Measurements from ENCODE around the gene GMNC.
"Not testable (repeated sequence)": the region's sequence is repeated elsewhere in the genome, so short reads cannot be mapped to it uniquely, and the experiment has no call there.

GMNC gene

DNA sequence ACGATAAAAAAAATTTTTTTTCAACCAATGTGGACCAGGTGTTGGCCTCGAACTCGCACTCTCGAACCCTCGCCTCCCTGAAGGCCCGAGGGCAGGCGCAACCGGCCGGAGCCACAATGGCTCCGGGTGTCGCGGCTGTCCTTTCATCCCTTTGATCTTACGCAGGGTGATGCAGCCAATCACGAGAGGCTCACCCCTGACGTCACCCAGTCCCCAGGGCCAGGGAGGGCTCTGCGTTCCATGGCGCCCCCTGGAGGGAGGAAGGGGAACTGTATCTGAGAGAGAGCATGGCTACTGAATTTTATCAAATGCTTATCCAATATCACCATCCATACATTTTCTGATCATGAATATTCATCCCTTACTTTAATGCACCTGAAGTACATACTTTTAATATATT is 15.4 kb upstream of the GMNC start:
- H3K27ac ChIP-seq (ENCODE audit: insufficient read depth, low read depth, low read length, poor library complexity, severe bottlenecking) = no peak overlapping the region
- 91 to 96% methylated on average over 15 to 17 of the region's 17 CpGs for WGBS, 2 experiments
- no peaks in the 10 kb centered on the region for H3K27me3 ChIP-seq (ENCODE audit: control insufficient read depth, insufficient read depth, low read length, poor library complexity, severe bottlenecking)
- no peak overlapping the region for H3K4me3 ChIP-seq (ENCODE audit: insufficient read depth, low read depth, low read length)
- no peaks in the 10 kb centered on the region for H3K36me3 ChIP-seq (ENCODE audit: control insufficient read depth, insufficient read depth, low read length)
- H3K9me3 ChIP-seq (ENCODE audit: control insufficient read depth, low read length) = no peaks in the 10 kb centered on the region
- H3K4me1 ChIP-seq (ENCODE audit: control insufficient read depth, insufficient read depth, low read length) = no peaks in the 10 kb centered on the region

DNA sequence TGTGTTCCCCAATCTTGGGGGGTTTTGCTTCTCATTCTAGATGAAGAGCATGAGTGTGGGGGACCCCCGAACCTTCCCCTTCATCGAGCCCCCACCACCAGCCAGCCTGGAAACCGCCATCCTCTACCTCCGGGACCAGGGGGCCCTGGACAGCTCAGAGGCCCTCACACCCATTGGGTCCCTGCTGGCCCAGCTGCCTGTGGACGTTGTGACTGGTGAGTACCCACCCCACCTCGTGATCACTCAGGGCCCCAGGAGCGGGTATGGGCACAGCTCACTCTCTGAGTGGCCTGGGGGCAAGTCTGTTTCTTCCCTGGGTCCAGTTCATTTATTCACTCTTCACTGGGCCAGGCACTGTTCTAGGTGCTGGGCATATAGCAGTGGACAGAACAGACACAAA is 13.9 kb upstream of the GMNC start:
- WGBS, 2 experiments = 86 to 93% methylated on average over 2 to 4 of the region's 7 CpGs
- H3K27me3 ChIP-seq (ENCODE audit: control insufficient read depth, insufficient read depth, low read length, poor library complexity, severe bottlenecking); H3K4me1 ChIP-seq (ENCODE audit: control insufficient read depth, insufficient read depth, low read length); H3K27ac ChIP-seq (ENCODE audit: insufficient read depth, low read depth, low read length, poor library complexity, severe bottlenecking); H3K9me3 ChIP-seq (ENCODE audit: control insufficient read depth, low read length); H3K4me3 ChIP-seq (ENCODE audit: insufficient read depth, low read depth, low read length); H3K36me3 ChIP-seq (ENCODE audit: control insufficient read depth, insufficient read depth, low read length): not testable (repeated sequence)

DNA sequence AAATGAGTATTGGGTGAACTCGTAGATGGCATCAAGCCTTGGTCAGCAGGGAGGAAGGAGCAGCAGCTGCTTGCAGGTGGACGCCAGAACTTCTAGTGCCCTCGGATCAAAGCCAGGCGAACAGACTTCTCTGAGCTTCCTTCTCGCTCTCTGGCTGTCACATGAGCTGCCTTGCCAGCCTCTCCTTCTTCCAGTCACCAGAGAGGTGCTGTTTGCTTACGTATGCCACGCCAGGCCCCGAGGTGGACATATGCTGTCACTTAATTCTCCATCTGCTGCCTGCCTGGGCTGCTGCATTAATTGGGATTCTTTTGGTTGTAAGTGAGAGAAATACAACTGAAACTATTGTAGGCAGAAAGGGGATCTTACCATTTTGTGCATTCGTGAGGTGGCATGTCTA is 12.6 kb upstream of the GMNC start:
- H3K4me3 ChIP-seq (ENCODE audit: insufficient read depth, low read depth, low read length); H3K27me3 ChIP-seq (ENCODE audit: control insufficient read depth, insufficient read depth, low read length, poor library complexity, severe bottlenecking); H3K4me1 ChIP-seq (ENCODE audit: control insufficient read depth, insufficient read depth, low read length); H3K9me3 ChIP-seq (ENCODE audit: control insufficient read depth, low read length); H3K27ac ChIP-seq (ENCODE audit: insufficient read depth, low read depth, low read length, poor library complexity, severe bottlenecking); H3K36me3 ChIP-seq (ENCODE audit: control insufficient read depth, insufficient read depth, low read length): not testable (repeated sequence)
- WGBS, 2 experiments = 96% methylated on average over 8 to 9 of the region's 9 CpGs

DNA sequence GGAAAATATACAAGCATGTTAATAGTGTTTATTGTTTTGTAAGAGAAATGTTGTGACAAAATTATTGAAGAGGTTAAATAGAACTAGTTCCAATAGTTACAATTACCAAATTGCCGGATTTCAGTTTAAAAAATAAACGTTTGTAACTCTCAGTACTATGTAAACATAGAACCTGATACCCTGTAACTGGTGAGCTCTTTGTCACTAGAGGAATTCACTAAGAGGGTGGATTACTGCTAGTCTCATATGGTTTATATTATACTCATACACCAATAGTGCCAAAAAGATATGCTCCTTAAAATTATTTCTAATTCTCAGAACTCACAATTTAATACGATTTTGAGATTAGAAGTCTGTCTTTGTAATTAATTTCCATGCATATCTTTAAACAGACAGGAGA is 7.6 kb upstream of the GMNC start:
- no peaks in the 10 kb centered on the region for H3K9me3 ChIP-seq (ENCODE audit: control insufficient read depth, low read length)
- no peak overlapping the region for H3K27ac ChIP-seq (ENCODE audit: insufficient read depth, low read depth, low read length, poor library complexity, severe bottlenecking)
- H3K4me3 ChIP-seq (ENCODE audit: insufficient read depth, low read depth, low read length) = no peak overlapping the region
- no peaks in the 10 kb centered on the region for H3K4me1 ChIP-seq (ENCODE audit: control insufficient read depth, insufficient read depth, low read length)
- no peaks in the 10 kb centered on the region for H3K36me3 ChIP-seq (ENCODE audit: control insufficient read depth, insufficient read depth, low read length)
- peaks cover 7% of the 10 kb centered on the region for H3K27me3 ChIP-seq (ENCODE audit: control insufficient read depth, insufficient read depth, low read length, poor library complexity, severe bottlenecking)
- WGBS, 2 experiments = 73 to 100% methylated on average over 2 to 3 of the region's 3 CpGs

DNA sequence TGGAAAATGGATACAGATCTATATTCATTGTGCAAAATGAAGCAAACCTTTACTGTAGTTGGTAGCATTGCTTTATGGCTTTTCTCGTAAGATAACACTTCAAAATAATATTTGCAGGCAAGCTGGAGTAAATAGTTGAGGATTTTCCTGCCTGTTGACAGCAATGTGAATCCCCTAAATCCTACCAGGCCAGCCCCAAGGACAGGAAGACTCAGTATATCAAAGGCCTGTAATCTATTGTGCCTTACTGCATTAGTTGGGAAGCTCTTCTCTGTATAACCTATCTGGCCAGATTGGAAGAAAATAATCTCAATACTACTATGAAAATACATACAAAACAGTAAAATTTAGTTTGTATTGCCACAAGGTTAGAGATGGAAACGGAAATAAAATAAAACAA is 4.6 kb upstream of the GMNC start:
- WGBS, 2 experiments = 93 to 100% methylated on average over 2 of the region's 2 CpGs
- no peaks in the 10 kb centered on the region for H3K36me3 ChIP-seq (ENCODE audit: control insufficient read depth, insufficient read depth, low read length)
- no peaks in the 10 kb centered on the region for H3K9me3 ChIP-seq (ENCODE audit: control insufficient read depth, low read length)
- peaks cover 38% of the 10 kb centered on the region for H3K27me3 ChIP-seq (ENCODE audit: control insufficient read depth, insufficient read depth, low read length, poor library complexity, severe bottlenecking)
- H3K4me1 ChIP-seq (ENCODE audit: control insufficient read depth, insufficient read depth, low read length) = no peaks in the 10 kb centered on the region
- H3K27ac ChIP-seq (ENCODE audit: insufficient read depth, low read depth, low read length, poor library complexity, severe bottlenecking) = no peak overlapping the region
- no peak overlapping the region for H3K4me3 ChIP-seq (ENCODE audit: insufficient read depth, low read depth, low read length)

DNA sequence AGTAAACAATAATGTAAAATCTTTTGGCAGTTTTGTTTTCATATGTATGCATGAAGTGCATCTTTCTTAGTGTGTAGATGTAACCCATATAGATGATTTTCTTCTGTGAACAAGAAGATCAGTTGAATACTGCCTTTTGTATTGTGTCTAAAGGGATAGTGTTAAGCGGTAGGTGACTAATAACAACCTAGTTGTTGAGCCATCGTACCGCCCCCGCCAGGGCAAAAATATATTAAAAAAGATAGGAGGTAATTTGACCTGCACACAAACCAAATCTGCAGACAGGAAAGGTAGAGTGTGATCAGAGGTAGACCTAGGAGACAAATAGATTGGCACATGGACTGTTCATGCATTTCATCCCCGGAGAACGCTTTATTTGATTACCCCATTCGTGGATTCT is 3.3 kb upstream of the GMNC start:
- no peaks in the 10 kb centered on the region for H3K4me1 ChIP-seq (ENCODE audit: control insufficient read depth, insufficient read depth, low read length)
- no peak overlapping the region for H3K27ac ChIP-seq (ENCODE audit: insufficient read depth, low read depth, low read length, poor library complexity, severe bottlenecking)
- WGBS, 2 experiments = 59 to 74% methylated on average over 4 to 7 of the region's 7 CpGs
- peaks cover 50% of the 10 kb centered on the region for H3K27me3 ChIP-seq (ENCODE audit: control insufficient read depth, insufficient read depth, low read length, poor library complexity, severe bottlenecking)
- no peak overlapping the region for H3K4me3 ChIP-seq (ENCODE audit: insufficient read depth, low read depth, low read length)
- H3K9me3 ChIP-seq (ENCODE audit: control insufficient read depth, low read length) = no peaks in the 10 kb centered on the region
- no peaks in the 10 kb centered on the region for H3K36me3 ChIP-seq (ENCODE audit: control insufficient read depth, insufficient read depth, low read length)

DNA sequence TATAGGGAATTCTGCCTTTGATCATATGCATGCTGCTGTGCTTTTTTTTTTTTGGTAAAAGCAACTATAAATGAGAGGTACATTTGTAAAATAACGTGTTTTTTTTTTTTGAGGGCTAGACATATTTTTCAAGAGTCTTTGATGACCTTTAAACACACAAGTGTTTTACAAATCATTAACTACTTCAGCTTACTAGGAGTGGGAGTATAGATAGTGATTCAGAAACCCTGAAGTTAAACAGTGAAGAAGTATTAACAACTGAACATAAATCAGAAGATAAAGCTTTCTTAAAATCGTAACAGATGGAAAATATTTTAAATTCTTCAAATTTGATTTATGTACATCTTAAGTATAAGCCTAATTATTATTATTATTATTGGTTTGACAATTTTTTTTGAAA is 2.9 kb upstream of the GMNC start:
- Histone ChIP-seq H3K4me3 (ENCODE audit: insufficient read depth, low read depth, low read length) (no peak overlapping the region), H3K9me3 (ENCODE audit: control insufficient read depth, low read length) (no peaks in the 10 kb centered on the region), H3K36me3 (ENCODE audit: control insufficient read depth, insufficient read depth, low read length) (no peaks in the 10 kb centered on the region), H3K4me1 (ENCODE audit: control insufficient read depth, insufficient read depth, low read length) (no peaks in the 10 kb centered on the region), H3K27me3 (ENCODE audit: control insufficient read depth, insufficient read depth, low read length, poor library complexity, severe bottlenecking) (peaks cover 54% of the 10 kb centered on the region), H3K27ac (ENCODE audit: insufficient read depth, low read depth, low read length, poor library complexity, severe bottlenecking) (no peak overlapping the region)
- 88% methylated on average over 1 of the region's 2 CpGs; no CpG with 5 or more reads in 1 of the 2 experiments for WGBS, 2 experiments

DNA sequence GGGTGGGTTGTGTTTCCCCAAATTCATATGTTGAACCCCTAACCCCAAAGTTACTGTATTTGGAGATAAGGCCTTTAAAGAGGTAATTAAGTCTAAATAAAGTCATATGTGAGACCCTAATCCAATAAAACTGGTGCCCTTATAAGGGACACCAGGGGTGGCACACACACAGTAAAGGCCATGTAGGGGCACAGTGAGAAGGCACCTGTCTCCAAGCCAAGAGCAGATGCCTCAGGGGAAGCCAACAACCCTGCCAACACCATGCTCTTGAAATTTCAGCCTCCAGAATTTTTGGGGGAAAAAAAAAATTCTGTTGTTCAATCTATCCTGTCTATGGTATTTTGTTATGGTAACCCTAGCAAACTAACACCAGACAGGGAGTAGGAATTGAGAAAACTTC is 1.5 kb upstream of the GMNC start:
- H3K9me3 ChIP-seq (ENCODE audit: control insufficient read depth, low read length) = no peaks in the 10 kb centered on the region
- no peak overlapping the region for H3K4me3 ChIP-seq (ENCODE audit: insufficient read depth, low read depth, low read length)
- H3K4me1 ChIP-seq (ENCODE audit: control insufficient read depth, insufficient read depth, low read length) = no peaks in the 10 kb centered on the region
- H3K27me3 ChIP-seq (ENCODE audit: control insufficient read depth, insufficient read depth, low read length, poor library complexity, severe bottlenecking) = peaks cover 55% of the 10 kb centered on the region
- H3K27ac ChIP-seq (ENCODE audit: insufficient read depth, low read depth, low read length, poor library complexity, severe bottlenecking) = no peak overlapping the region
- no peaks in the 10 kb centered on the region for H3K36me3 ChIP-seq (ENCODE audit: control insufficient read depth, insufficient read depth, low read length)

DNA sequence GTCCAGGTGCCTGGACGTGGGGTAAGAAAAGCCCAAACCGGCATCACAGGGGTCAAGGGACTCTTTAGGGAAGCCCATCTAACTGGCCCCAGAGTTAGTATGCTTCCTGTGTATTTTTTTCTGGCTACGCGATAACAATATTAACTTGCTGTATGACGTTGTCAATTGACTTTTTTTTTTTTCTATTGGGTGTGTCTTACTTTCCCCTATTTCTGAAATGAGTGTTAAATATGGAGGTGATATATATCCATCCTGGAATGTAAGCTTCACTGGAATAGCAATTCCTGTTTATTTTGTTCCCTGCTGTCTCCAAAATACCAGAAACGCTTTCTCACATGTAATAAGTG is 598 bp upstream of the GMNC start:
- H3K36me3 ChIP-seq (ENCODE audit: control insufficient read depth, insufficient read depth, low read length) = no peaks in the 10 kb centered on the region
- H3K27ac ChIP-seq (ENCODE audit: insufficient read depth, low read depth, low read length, poor library complexity, severe bottlenecking) = no peak overlapping the region
- peaks cover 55% of the 10 kb centered on the region for H3K27me3 ChIP-seq (ENCODE audit: control insufficient read depth, insufficient read depth, low read length, poor library complexity, severe bottlenecking)
- H3K4me1 ChIP-seq (ENCODE audit: control insufficient read depth, insufficient read depth, low read length) = no peaks in the 10 kb centered on the region
- no peaks in the 10 kb centered on the region for H3K9me3 ChIP-seq (ENCODE audit: control insufficient read depth, low read length)
- 9% methylated on average over 6 of the region's 6 CpGs for WGBS, 2 experiments
- peak overlapping the region; percentile 54 for H3K4me3 ChIP-seq (ENCODE audit: insufficient read depth, low read depth, low read length)

DNA sequence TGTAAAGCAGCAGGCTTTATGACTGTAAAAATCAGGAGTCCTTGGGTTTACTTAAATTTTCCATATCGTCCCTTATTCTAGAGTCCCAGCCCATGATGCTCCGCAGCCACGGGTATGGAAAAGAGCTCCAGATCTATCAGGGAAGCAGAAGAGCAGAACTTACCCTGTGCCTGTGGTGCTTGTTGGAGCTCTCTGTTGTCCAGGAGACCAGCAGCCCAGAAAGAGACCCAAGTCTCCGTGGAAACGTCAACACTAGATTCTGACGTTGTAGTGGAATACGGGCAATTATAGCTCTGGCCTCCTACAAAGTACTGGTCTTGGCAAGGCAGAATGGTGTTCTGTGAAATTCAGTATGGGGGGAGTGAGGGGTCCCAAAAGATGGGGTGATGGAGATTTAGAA is 2.0 kb downstream of the GMNC start:
- H3K4me3 ChIP-seq (ENCODE audit: insufficient read depth, low read depth, low read length) = no peak overlapping the region
- H3K4me1 ChIP-seq (ENCODE audit: control insufficient read depth, insufficient read depth, low read length) = no peaks in the 10 kb centered on the region
- H3K27ac ChIP-seq (ENCODE audit: insufficient read depth, low read depth, low read length, poor library complexity, severe bottlenecking) = no peak overlapping the region
- 84 to 85% methylated on average over 7 of the region's 7 CpGs for WGBS, 2 experiments
- H3K27me3 ChIP-seq (ENCODE audit: control insufficient read depth, insufficient read depth, low read length, poor library complexity, severe bottlenecking) = peaks cover 51% of the 10 kb centered on the region
- H3K9me3 ChIP-seq (ENCODE audit: control insufficient read depth, low read length) = no peaks in the 10 kb centered on the region
- no peaks in the 10 kb centered on the region for H3K36me3 ChIP-seq (ENCODE audit: control insufficient read depth, insufficient read depth, low read length)

DNA sequence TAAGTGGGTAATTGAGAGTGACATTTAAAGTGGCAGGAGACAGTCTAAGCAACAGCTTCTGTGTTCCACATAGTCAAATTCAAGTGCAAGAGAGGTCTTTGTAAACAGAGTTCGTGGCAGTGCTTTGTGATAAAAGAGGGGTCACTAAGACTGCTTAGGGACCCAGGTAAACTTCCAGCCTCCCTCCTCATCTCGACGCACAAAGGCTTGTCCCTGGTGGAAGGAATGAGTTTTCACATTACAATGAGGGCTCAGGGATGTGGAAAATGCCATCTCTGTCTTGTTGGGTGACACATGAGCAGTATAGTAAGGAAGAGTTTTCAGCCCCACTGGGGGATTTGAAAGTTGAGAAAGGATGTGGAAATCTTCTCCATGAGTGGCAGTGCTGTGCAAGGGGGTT is 7.3 kb downstream of the GMNC start:
- no peak overlapping the region for H3K27ac ChIP-seq (ENCODE audit: insufficient read depth, low read depth, low read length, poor library complexity, severe bottlenecking)
- no peaks in the 10 kb centered on the region for H3K36me3 ChIP-seq (ENCODE audit: control insufficient read depth, insufficient read depth, low read length)
- H3K4me3 ChIP-seq (ENCODE audit: insufficient read depth, low read depth, low read length) = no peak overlapping the region
- H3K9me3 ChIP-seq (ENCODE audit: control insufficient read depth, low read length) = no peaks in the 10 kb centered on the region
- H3K4me1 ChIP-seq (ENCODE audit: control insufficient read depth, insufficient read depth, low read length) = no peaks in the 10 kb centered on the region
- no peaks in the 10 kb centered on the region for H3K27me3 ChIP-seq (ENCODE audit: control insufficient read depth, insufficient read depth, low read length, poor library complexity, severe bottlenecking)
- WGBS, 2 experiments = 15 to 20% methylated on average over 3 of the region's 3 CpGs

Data from ectodermal cell (in vitro differentiated cells).